Glomerular visceral epithelial cell (primary cell): ENCODE measurements around the gene ODAD4.
"Not testable (repeated sequence)": the region's sequence is repeated elsewhere in the genome, so short reads cannot be mapped to it uniquely, and the experiment has no call there.

Experiments
- DNase-seq: peaks from one replicate; pipeline ENCODE4 v3.0.0-alpha.2; 2016; ENCODE audit errors: extremely low spot score

Gene ODAD4

DNA sequence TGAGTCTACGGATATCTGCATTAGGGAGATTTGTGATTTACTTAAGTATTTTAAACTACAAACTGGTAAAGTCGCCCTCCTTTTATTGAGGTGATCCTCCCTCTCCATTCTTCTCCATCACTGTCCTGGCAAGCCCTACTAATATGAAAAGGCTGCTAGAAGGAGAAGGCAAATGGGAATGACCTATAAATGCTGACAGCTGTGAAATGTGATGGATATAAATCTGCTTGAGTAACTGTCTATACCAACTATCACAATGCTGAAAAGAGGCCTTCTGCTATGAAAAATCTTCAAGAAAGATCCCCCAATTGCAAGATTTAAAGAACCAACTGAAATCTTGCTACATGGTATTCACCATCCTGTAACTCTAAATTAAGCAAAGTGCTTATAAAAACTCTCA lies 71.3 kb downstream of the ODAD4 start:
- no peak for DNase-seq

- no peak for DNase-seq
Measured at GRCh38 chr17:42002175-42002791, 71.9 kb downstream of the ODAD4 start.

DNA sequence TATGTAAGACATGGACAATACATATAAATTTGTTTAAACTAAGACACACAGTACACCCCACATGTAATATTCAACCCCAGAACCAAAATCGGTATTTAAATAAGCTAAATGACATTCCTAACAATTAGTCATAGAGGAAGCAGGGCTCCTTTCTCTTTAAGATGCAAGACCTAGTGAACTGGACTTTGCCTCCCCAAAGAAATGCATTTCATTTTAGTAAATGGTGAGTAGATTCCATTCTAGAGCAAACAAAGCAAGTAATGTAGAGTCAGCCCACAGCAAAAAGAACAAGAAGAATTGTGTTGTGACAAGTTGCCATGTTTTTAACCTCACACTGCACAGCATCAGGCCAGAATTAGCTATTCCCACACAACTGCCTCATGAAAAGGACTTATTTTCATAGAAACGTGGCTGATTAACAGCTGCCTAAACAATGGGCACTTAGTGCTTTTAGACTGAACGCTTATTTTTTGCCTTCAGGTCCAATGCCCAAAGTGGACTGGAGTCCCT lies 72.4 kb downstream of the ODAD4 start:
- no peak for DNase-seq

DNA sequence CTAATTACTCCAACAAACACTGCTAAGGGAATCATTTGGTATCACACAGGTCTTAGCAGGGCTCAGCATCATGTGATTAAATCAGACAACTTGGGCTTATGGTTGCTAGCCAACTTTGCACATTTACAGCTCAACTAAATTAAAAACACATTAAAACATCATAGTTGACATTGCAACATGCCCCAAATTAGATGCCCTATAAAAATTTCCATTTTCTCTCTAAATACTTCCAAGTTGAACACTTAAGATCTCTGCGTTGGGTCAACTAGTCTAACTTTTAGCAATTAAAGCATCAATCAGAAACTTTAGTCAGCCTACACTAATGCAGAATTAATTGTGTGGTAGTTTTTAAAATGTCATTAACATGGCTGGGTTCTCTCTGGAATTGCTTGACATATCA lies 74.7 kb downstream of the ODAD4 start:
- DNase-seq, result no peak

- DNase-seq, result no peak
Measured at GRCh38 chr17:42009170-42009569, 78.8 kb downstream of the ODAD4 start.

GRCh38 chr17:42010266-42010680 lies 79.9 kb downstream of the ODAD4 start:
- DNase-seq, result peak; percentile 25

DNA sequence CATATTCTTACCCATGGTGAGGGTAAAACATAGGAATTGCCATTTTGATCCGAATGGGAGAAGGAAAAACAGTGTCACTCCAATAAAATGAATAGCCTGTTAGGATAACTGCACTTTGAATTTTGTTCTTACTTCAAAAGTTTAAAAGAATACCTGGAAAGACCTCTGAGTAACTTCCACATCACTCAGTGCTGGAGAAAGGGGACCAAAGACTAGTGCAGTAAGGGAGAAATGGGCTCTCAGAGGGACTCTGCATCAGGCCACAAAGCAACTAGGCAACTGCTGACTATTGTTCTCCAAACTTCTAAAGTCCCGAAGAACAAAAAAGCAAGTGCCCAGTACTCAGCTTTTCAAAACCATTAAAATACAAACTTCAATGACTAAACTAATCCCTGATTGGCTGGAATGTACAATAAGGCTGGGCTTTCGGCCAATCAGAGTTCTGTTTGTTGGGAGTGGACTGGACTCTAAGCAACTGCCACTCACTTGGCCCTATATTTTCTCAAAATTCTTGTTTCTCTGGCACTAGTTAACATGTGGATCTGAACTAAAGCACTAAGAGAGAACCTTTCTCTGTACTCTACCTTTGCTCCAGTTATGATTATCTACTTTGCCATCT lies 80.6 kb downstream of the ODAD4 start:
- peak; percentile 27 for DNase-seq

DNA sequence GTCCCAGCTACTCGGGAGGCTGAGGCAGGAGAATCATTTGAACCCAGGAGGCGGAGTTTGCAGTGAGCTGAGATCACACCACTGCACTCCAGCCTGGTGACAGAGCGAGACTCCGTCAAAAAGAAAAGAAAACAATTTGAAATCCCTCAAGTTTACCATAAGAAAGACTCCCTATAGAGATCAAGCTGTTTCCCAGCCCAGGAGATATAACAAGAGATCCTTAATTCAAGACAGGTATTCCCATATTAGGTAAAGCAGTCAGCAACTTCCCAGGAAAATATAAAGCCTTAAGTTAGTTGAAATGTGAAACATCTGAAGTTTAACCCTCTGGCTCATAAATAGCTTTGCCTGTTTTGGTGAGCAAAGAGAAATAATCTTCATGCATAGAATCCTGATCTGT lies 81.9 kb downstream of the ODAD4 start:
- not testable (repeated sequence) for DNase-seq

GRCh38 chr17:42013740-42014139 lies 83.3 kb downstream of the ODAD4 start:
- not testable (repeated sequence) for DNase-seq
